ENCODE results near the gene TUBGCP6. TPM values are rescaled to one million over a fixed set of nuclear protein-coding genes. Genes with fewer than 3 reads are reported as not detected.
A peak's percentile ranks its signal among the peaks of the same experiment; 100 is the strongest.
"Not testable (repeated sequence)": the region's sequence is repeated elsewhere in the genome, so short reads cannot be mapped to it uniquely, and the experiment has no call there.

Gene TUBGCP6
- total RNA-seq, 2 experiments from 2014 or later: 44.5 to 47.8 TPM

DNA sequence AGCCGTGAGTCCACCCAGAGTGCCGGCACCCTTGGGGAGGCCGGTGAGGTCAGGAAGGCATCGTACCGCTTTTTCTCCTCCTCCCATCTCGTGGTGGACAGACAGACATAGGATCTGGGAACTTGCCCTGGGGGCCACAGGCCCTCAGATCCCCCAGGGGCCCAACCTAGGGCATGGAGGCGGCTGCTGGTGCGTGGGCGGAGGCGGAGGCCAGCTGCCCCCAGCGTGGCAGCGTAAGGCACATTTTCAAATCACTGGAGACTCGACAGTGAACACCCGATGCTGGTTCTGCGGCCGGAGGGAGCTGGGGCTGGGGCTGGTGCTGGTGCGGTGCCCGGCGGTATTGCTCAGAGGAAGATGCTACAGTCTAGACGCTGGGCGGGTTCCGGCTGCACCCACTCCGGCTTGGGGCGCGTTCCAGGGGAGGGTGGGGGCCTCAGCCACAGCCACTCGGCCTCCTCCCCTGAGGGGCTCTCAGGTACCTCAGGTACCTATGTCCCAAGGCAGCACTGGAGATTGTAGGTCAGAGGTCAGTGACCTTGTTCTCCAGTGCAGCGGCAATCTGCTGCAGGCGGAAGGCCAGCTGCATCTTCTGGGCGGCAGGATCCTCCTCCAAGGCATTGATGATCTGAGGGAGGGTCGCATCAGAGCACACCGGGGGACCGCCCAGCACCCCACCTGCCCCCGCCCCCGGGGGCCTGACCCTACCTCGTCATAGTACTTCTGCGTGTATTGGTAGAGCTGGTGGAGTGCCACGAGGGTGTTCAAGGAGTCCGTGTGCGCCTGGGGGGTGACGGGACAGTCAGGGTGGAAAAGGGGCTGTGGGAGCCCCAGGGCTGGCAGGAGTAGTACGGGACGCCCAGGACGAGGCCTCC, 30.6 kb upstream of the TUBGCP6 start:
- no peaks in the 10 kb centered on the region for H3K9me3 Mint-ChIP-seq

DNA sequence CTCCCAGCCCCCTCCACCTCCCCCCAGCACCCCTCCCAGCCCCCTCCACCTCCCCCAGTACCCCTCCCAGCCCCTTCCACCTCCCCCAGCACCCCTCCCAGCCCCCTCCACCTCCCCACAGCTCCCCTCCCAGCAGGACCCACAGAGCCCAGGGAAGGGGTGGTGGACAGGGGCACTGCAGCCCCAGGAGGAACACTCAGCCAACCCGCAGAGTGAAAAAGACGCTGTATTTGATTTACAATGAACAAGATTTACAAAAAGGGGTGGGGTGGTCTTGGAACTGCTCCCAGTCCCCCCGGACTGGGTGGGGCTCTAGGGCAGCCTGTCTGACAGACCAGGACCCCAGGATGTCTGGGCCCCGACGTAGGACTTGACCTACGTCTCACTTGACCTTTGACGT, 29.9 kb upstream of the TUBGCP6 start:
- Mint-ChIP-seq H3K4me3 (no peak overlapping the region), H3K27me3 (ENCODE audit: low read depth) (no peaks in the 10 kb centered on the region), H3K9me3 (no peaks in the 10 kb centered on the region), H3K4me1 (ENCODE audit: low read depth) (peaks cover 3% of the 10 kb centered on the region), H3K27ac (no peak overlapping the region), H3K36me3 (ENCODE audit: low read depth) (no peaks in the 10 kb centered on the region)
- intact Hi-C loops (cut with micrococcal nuclease): loop anchor here (5.0 kb wide), 1 partner anchor 38 kb away; no protein-coding TSS in a partner anchor
- CTCF ChIA-PET: interaction anchor here (1.2 to 3.3 kb wide), 3 partner anchors 55 to 223 kb away, joined by 3 to 25 read pairs (median 4); no protein-coding TSS in a partner anchor
- DNase-seq: no peak

More for the DNA sequence above, 30.6 kb upstream of the TUBGCP6 start:
- CTCF ChIA-PET: interaction anchor here (1.0 to 3.3 kb wide), 6 partner anchors 9 to 223 kb away, joined by 3 to 31 read pairs (median 4); partner anchors contain the start of gene DENND6B
- H3K4me1 Mint-ChIP-seq (ENCODE audit: low read depth): peaks cover 3% of the 10 kb centered on the region
- no peak overlapping the region for H3K4me3 Mint-ChIP-seq
- H3K27ac Mint-ChIP-seq: no peak overlapping the region
- H3K27me3 Mint-ChIP-seq (ENCODE audit: low read depth): no peaks in the 10 kb centered on the region
- intact Hi-C loops (cut with micrococcal nuclease): loop anchor here (1.0 kb wide), 2 partner anchors 52 to 67 kb away; partner anchors contain the start of gene DENND6B
- DNase-seq: no peak
- no peaks in the 10 kb centered on the region for H3K36me3 Mint-ChIP-seq (ENCODE audit: low read depth)

GRCh38 chr22:50274311-50274710, 29.5 kb upstream of the TUBGCP6 start:
- intact Hi-C loops (cut with micrococcal nuclease): loop anchor here (5.0 kb wide), 1 partner anchor 38 kb away; no protein-coding TSS in a partner anchor
- Mint-ChIP-seq H3K4me1 (ENCODE audit: low read depth) (peaks cover 5% of the 10 kb centered on the region), H3K27me3 (ENCODE audit: low read depth) (no peaks in the 10 kb centered on the region), H3K9me3 (no peaks in the 10 kb centered on the region), H3K27ac (no peak overlapping the region), H3K4me3 (no peak overlapping the region), H3K36me3 (ENCODE audit: low read depth) (no peaks in the 10 kb centered on the region)
- peak; percentile 60 for DNase-seq
- CTCF ChIA-PET: interaction anchor here (0.6 to 1.7 kb wide), 3 partner anchors 55 to 224 kb away, joined by 3 to 4 read pairs (median 4); no protein-coding TSS in a partner anchor

DNA sequence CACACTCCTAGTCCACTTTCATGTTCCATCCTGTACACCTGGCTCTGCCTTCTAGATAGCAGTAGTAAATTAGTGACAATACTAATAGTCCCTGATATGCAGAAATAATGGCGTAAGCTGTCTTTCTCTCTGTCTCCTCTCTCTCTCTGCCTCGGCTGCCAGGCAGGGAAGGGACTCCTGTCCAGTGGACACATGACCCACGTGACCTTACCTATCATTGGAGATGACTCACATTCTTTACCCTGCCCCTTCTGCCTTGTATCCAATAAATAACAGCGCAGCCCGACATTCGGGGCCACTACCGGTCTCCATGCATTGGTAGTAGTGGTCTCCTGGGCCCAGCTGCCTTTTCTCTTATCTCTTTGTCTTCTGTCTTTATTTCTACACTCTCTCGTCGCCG, 29.0 kb upstream of the TUBGCP6 start:
- not testable (repeated sequence) for H3K4me1 Mint-ChIP-seq (ENCODE audit: low read depth); DNase-seq; H3K27ac Mint-ChIP-seq; H3K4me3 Mint-ChIP-seq; H3K27me3 Mint-ChIP-seq (ENCODE audit: low read depth); H3K36me3 Mint-ChIP-seq (ENCODE audit: low read depth); H3K9me3 Mint-ChIP-seq
- intact Hi-C loops (cut with micrococcal nuclease): loop anchor here (5.0 kb wide), 1 partner anchor 39 kb away; no protein-coding TSS in a partner anchor
- CTCF ChIA-PET: interaction anchor here (0.6 to 1.2 kb wide), 3 partner anchors 48 to 74 kb away, joined by 3 to 4 read pairs (median 3); no protein-coding TSS in a partner anchor

- not testable (repeated sequence) for DNase-seq; H3K36me3 Mint-ChIP-seq (ENCODE audit: low read depth); H3K4me3 Mint-ChIP-seq; H3K9me3 Mint-ChIP-seq; H3K27me3 Mint-ChIP-seq (ENCODE audit: low read depth); H3K27ac Mint-ChIP-seq
- CTCF ChIA-PET: interaction anchor here (1.1 to 1.5 kb wide), 4 partner anchors 18 to 69 kb away, joined by 3 to 7 read pairs (median 4); no protein-coding TSS in a partner anchor
- H3K4me1 Mint-ChIP-seq (ENCODE audit: low read depth): peaks cover 10% of the 10 kb centered on the region
- intact Hi-C loops (cut with micrococcal nuclease): loop anchor here (5.0 kb wide), 1 partner anchor 39 kb away; no protein-coding TSS in a partner anchor
These were observed 28.5 kb upstream of the TUBGCP6 start for GRCh38 chr22:50273352-50273751.

- intact Hi-C loops (cut with micrococcal nuclease): loop anchor here (5.0 kb wide), 1 partner anchor 40 kb away; no protein-coding TSS in a partner anchor
- Mint-ChIP-seq H3K36me3 (ENCODE audit: low read depth) (no peaks in the 10 kb centered on the region), H3K27me3 (ENCODE audit: low read depth) (no peaks in the 10 kb centered on the region), H3K9me3 (no peaks in the 10 kb centered on the region), H3K4me1 (ENCODE audit: low read depth) (peaks cover 13% of the 10 kb centered on the region), H3K4me3 (no peak overlapping the region), H3K27ac (no peak overlapping the region)
- DNase-seq: no peak
- CTCF ChIA-PET: interaction anchor here (0.9 to 1.5 kb wide), 7 partner anchors 19 to 70 kb away, joined by 3 to 7 read pairs (median 4); partner anchors contain the start of genes DENND6B and HDAC10
These were observed 27.4 kb upstream of the TUBGCP6 start for GRCh38 chr22:50272044-50272802.

GRCh38 chr22:50271519-50271970, 26.7 kb upstream of the TUBGCP6 start:
- no peaks in the 10 kb centered on the region for H3K27me3 Mint-ChIP-seq (ENCODE audit: low read depth)
- no peak overlapping the region for H3K4me3 Mint-ChIP-seq

DNA sequence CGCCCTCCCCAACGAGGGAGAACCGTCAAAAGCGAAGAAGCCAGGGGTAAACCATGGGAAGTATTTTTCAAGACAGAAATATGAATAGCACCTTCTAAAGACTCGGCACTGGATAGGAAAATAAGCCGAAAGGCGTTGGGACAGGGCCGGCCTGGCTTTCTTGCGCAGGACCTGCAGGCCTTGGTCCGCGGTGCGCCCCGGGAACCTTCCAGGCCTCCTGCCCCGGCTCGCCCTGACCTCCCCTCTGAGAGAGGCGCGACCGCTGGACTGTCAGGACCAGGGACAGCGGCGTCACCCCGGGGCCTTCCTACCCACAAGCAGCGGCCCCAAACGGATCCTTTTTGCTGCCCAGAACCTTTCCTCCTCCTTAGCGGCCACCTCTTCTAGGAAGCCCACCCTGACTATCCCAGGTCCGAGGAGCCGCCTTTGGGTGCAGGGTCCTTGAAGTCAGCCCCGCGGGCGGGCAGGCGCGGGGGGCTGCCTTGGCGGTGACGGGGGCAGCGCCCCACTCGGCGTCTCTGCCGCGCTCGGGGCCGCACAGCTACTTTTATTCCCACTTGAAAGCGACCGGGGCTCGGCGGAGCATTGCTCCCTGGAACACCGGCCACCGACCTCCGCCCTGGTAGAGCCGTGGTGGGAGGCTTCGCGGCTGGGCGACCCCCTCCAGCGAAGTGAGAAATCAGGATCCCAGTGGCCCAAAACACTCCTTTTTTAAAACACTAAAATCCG, 26.0 kb upstream of the TUBGCP6 start:
- peaks cover 13% of the 10 kb centered on the region for H3K4me1 Mint-ChIP-seq (ENCODE audit: low read depth)
- intact Hi-C loops (cut with micrococcal nuclease): loop anchor here (1.0 to 5.0 kb wide), 5 partner anchors 19 to 350 kb away; no protein-coding TSS in a partner anchor
- H3K36me3 Mint-ChIP-seq (ENCODE audit: low read depth): no peaks in the 10 kb centered on the region
- H3K9me3 Mint-ChIP-seq: no peaks in the 10 kb centered on the region
- no peak overlapping the region for H3K27ac Mint-ChIP-seq
- CTCF ChIA-PET: interaction anchor here (1.0 to 1.5 kb wide), 2 partner anchors 52 to 57 kb away, joined by 3 read pairs; no protein-coding TSS in a partner anchor
- peak; percentile 78 for DNase-seq
- H3K4me3 Mint-ChIP-seq: peak overlapping the region; percentile 66
- no peaks in the 10 kb centered on the region for H3K27me3 Mint-ChIP-seq (ENCODE audit: low read depth)

More at GRCh38 chr22:50271519-50271970, 26.7 kb upstream of the TUBGCP6 start:
- no peaks in the 10 kb centered on the region for H3K9me3 Mint-ChIP-seq
- H3K4me1 Mint-ChIP-seq (ENCODE audit: low read depth): peaks cover 13% of the 10 kb centered on the region
- CTCF ChIA-PET: interaction anchor here (0.9 to 1.5 kb wide), 3 partner anchors 20 to 56 kb away, joined by 3 to 5 read pairs (median 3); partner anchors contain the start of gene HDAC10
- DNase-seq: peak; percentile 53
- H3K36me3 Mint-ChIP-seq (ENCODE audit: low read depth): no peaks in the 10 kb centered on the region
- H3K27ac Mint-ChIP-seq: no peak overlapping the region
- intact Hi-C loops (cut with micrococcal nuclease): loop anchor here (2.0 to 5.0 kb wide), 3 partner anchors 41 to 349 kb away; no protein-coding TSS in a partner anchor

DNA sequence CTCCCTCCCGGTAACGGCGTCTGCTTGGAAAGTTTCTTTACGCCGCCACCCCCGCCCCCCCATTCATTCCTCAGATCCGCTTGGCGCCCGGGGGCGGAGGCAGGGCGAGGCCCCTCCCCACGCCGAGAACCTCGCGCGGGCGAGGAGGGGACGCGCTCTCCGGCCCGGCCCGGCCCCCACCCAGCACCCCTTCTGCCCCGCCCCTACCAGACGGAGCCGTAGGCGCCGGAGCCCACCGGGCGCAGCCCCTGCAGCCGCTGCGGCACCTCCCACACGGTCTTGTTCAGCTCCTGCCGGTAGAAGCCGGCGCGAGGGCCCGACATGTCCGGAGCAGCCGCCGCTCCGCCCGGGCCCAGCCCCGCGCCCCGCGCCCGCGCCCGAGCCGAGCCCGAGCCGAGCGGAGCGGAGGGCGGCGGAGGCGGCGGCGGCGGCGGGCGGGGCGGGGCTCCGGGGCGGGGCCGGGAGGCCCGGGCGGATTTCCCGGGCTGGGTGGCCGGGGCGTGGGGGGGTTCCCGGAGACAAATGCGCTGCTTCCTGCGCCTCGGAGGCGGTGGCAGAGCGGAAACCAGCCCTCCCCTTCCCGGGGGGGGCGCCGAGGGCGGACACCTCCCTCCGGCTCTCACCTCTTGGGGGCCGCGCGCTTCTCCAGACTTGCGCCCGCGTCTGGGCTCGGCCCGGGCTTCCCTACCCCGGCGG, 25.3 kb upstream of the TUBGCP6 start, which contains the start of gene MAPK11:
Gene MAPK11 (minus strand): TSS at position 411 of the 696 bp plus-strand sequence. CDS start 88 bp downstream, at position 323.
- H3K9me3 Mint-ChIP-seq: no peaks in the 10 kb centered on the region
- H3K4me3 Mint-ChIP-seq: peak within 1 kb of the TSS; percentile 66
- DNase-seq: peak; percentile 87
- H3K4me1 Mint-ChIP-seq (ENCODE audit: low read depth): peaks cover 13% of the 10 kb centered on the region
- intact Hi-C loops (cut with micrococcal nuclease): loop anchor here (1.0 to 5.0 kb wide), 5 partner anchors 18 to 351 kb away; no protein-coding TSS in a partner anchor
- H3K27me3 Mint-ChIP-seq (ENCODE audit: low read depth): no peaks in the 10 kb centered on the region
- no peaks in the 10 kb centered on the region for H3K36me3 Mint-ChIP-seq (ENCODE audit: low read depth)
- CTCF ChIA-PET: no interaction called here
- H3K27ac Mint-ChIP-seq: no peak within 1 kb of the TSS

- intact Hi-C loops (cut with micrococcal nuclease): no loop called here
- H3K9me3 Mint-ChIP-seq: no peaks in the 10 kb centered on the region
- no peaks in the 10 kb centered on the region for H3K36me3 Mint-ChIP-seq (ENCODE audit: low read depth)
- no peak overlapping the region for H3K27ac Mint-ChIP-seq
- H3K27me3 Mint-ChIP-seq (ENCODE audit: low read depth): no peaks in the 10 kb centered on the region
- CTCF ChIA-PET: no interaction called here
- peak overlapping the region; percentile 63 for H3K4me3 Mint-ChIP-seq
- peaks cover 13% of the 10 kb centered on the region for H3K4me1 Mint-ChIP-seq (ENCODE audit: low read depth)
- DNase-seq: no peak
These were observed 24.7 kb upstream of the TUBGCP6 start for GRCh38 chr22:50269573-50269969.
